HG02981 (cell line): ENCODE results near the gene FYN.

Source experiments
- ATAC-seq: cut with Tn5 transposase; IDR thresholded peaks from one replicate; pipeline ENCODE4 v1.9.1; 2021; ENCODE audit warnings: mild to moderate bottlenecking, moderate library complexity; ENCODE audit not compliant: unreplicated experiment

Gene FYN

DNA sequence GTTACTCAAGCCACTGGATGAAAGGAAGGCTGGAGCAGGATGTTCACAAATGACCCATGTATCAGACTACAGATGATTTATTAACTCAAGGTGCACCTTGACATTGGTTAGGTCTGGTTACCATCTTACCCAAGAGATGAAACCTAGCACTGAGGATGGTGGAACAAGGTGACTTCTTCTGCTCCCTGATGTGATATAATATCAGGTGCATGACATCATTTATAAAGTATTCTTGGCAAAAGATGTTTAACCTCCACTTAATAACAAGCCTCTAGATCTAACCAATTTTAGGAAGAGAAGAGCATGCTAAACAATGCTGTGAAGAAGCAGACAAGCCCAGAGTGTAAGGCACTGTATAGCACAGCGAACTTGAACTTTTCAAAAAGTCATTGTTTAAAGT is 100.9 kb downstream of the FYN start:
- ATAC-seq = no peak

DNA sequence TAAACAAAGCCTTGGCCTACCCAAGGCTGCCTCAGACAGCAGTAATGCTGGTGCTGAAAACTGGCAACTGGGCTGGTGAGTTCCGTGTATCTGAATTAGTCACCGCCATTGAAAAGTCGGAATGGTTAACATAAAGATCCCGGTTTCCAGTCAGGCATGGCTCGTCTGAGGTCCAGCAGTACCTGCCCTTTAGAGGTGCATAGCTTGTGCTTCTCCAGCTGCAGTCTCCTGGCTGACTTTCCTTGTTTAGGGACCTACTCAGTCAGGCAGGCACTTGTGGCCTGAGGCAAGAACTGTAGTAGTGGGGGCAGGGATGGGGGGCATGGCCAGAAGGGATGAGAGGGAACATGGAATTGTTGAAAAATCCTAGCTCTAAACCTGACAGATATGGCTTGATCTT is 101.6 kb downstream of the FYN start:
- no peak for ATAC-seq

DNA sequence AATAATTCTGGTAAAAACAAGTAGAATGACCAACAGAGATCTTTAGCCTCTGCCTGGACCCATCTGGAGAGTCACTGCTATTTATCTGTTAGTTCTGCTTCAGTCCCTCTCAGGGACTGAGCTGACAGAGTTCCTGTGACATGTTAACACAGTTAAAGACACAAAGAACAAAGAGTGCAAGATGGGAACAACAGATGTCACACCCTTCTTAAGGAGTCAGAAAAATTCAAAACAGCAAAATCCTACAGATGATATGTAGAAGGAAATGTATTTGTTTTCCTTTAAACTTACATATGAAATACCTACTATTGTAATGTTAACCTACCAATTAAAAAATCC is 102.2 kb downstream of the FYN start:
- no peak for ATAC-seq

DNA sequence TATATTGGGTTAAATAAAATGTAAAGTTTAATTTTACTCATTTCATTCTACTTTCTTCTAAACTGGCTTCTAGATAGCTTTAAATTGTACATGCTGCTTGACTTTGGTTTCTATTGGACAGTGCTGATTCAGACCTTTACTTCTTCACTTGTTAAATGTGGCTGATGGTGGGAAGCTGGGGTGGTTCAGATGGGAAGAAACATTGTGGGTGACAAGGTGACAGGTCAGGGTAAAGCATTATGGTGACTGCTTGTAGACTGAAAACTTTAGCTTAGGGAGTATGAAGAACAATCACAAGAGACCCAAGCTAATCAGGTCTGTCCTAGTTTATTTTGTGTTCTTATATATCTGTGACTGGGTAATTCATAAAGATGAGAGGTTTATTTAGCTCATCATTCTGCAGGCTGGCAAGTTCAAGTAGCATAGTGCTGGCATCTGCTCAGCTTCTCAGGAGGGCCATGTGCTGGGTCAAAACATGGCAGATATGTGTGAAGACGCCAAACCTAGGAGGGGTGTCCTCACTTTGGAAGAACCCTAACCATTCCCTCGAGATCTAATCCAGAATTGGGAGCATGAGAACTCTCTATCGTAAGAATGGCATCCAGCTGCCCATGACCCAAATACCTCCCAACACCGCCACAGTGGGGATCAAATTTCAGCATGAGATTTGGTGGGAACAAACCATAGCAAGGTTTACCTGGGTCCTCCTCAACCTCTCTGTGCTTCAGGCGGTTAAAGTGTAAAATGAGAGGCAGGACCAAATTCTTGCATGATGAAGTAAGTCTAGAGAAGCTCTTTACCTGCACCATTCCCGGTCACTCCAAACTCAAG is 102.8 kb downstream of the FYN start:
- no peak for ATAC-seq

DNA sequence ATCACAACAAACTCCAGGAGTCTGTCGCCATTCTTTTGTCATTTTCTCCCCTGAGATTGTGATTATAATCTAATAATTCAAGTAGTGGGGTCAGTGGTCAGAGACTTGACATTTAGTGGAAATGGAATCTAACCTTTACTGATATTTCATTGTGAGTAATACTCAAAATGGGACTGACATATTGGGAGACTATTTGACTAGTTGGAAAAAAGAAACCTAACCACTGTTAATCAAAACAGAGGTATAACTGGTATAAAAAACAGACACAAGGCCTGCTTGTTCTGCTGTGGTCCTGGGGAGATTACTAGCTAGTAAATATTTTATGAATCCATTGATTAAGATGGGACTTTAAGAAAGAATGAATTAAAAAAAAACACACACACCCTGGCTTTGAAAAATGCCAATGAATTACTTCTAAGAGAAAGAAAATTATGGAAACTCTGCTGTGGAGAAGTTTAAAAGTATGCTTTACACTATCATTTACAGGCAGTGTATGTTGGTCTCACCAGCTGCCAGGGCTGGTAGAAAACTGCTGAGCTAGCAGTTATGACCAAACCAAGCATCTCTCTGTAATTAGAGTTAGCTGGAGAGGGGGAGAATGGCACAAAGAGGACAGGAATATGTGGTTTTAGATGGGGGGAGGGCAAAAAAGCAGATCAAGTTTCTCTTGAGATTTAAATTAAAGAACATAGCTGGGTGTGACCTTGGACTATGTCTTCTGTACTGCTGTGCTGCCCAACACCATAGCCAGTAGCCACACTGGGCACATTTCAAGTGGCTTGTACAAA is 103.7 kb downstream of the FYN start:
- no peak for ATAC-seq

DNA sequence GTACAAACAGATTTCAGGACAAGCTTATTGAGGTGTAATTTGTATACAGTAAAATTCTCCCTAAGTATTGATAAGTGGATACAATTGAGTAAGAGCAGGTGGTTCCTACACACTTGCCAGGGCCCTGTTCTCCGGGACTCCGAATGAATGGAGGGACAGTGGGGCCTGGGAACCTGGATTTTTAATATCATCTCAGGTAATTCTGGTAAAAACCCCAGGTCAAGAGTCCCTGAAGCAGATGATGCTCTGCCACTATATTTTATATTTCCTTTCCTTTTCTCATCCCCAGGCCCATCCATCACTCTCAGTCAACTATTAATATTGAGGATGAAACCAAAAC is 104.9 kb downstream of the FYN start:
- no peak for ATAC-seq

DNA sequence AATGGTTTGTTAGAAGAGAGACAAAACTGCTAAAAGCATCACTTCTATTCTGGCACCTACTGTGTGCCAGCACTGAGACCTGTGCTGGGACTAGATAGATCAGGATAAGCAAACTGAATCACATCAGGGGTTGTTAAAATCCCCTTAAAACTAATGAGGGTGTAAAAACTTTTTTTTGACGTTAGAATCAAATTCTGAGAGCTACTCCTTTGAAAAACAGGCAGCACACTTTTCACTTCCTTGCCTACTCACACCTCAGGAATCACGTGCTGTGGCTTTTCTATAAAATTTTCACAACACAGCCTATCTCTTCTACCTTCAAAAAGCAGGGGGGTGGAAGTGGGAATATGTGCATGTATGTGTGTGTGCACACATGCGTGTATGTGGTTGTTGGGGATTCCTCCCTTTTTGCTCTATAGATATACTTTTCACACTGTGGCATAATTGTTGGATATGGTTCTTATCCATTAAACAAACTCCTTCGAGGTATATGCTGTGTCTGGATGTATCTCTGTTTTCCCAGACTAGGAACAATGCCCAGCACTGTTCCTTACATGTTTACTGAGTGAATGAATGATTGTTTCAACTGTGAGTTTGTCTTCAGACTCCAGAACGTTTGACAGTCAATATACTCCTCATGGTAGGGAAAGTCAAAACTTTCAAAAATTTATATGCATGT is 105.4 kb downstream of the FYN start:
- ATAC-seq = no peak

DNA sequence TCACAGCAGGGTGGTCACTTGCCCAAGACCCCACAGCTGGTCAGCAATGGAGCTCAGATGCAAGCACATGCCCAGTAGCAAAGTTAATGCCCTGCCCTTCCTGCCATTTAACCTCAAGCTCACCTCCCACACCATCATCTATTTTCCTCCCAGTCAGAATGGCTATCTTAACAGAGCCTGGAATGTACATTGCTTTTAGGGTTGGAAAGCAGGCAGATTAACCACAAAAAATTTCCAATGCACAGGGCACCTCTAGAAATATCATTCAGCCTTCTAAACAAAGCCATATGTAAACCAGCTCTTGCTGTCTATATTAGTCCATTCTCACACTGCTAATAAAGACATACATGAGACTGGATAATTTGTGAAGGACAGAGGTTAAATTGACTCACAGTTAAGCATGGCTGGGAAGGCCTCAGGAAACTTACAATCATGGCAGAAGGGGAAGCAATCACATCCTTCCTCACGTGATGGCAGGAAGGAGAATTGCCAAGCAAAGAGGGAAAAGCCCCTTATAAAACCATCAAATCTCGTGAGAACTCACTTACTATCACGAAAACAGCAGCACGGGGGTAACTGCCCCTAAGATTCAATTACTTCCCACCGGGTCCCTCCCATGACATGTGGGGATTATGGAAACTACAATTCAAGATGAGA is 106.9 kb downstream of the FYN start:
- no peak for ATAC-seq

DNA sequence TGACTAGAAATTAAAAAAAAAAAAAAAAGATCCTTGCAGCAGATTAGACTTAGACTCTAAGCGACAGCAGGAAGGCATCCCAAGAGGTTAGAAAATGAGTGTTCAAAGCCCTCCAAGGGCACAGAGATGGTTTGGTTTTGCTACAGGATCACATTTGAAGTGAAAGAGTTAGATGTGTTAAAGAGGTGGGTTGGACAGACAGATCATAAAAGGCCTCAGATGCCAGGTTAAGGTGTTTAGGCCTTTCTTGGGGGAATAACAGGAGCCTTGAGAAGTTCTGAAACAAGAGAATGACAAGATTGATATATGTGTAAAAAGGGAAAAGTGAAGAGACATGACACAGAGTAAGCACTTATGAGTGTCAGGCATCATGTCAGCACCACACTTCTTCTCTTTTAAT is 107.5 kb downstream of the FYN start:
- no peak for ATAC-seq

DNA sequence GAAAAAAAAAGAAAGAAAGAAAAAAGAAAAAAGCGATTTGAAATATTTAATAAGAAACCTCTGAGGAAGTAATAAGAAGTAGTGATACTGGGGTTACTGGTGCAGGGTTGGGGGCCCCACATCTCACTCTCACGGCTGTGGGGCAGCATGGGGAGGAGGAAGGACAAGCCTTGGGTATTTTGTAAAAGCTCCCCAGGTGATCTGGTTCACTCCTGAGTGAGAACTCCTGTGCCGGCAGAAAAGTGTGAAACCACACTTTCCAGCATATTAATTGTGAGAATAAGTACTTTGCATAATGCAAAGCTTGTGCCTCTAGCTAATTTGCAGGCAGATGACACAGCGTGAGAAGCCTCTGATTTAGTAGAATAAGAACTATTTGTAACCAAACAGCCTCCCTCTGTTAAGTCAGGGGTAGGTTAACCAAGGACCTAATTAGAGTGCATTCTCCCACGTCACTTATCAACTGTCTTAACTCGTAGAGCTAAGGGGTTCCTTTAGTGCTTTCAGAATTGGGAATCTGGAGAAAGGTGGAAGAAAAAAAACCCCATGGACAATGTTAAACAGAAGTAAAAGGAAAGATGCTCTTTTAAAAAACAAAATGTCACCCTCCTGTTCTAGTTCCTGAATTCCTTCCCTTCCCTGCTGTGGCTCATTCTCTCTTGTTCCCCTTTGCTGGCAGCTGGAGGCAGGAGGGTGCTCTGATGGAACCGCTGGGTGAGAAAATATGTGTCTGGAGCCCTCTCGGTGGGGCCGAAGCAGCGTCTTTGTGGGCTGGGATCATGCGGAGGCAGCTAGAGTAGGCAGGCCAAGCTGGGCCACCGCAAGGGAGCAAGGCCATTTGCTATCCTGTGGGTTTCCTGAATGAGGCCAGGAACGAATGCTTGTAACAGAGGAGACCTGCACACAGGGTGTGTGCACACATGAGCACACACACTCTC is 108.7 kb downstream of the FYN start:
- ATAC-seq = peak; percentile 67

DNA sequence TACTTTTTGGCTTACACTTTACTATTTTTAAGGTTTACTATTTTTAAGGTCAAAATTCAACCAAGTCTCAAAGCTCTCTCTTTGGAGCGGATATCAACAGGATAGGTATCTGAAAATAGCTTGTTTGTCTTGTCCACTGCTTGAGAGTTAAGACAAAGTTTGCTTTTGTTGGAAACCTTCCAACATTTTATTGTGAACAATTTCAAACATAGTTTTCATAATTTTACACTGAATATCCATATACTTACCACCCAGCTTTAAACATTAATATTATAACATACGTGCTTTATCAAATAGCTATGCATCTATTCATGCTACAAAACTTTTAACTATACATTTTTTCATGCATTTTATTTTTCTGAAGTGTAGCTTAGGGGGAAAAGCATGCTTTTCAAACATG is 109.9 kb downstream of the FYN start:
- no peak for ATAC-seq

DNA sequence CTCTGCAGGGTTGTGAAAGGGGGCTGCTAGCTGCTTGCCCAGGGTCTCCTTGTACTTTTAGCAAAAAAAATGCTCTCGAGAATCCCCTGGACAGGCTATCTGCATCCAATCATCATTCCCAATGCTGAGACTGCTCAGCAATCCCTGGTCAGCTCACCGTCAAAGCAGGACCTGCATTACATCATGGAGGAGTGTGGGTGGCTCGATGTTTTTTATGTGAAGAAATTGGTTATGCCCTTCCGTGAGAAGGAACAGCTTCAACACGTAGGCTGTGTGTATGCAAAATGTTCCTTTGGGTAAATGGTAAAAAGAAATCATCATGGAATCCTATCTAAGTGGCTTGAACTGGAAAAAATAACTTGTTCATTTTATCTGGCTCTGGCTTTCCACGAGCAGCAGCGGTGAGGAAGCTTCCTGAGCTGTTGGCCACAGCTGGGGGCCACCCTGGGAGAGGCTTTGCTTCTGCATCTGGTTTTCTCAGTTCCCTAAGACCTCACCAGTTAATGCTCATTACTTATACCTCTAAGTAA is 111.4 kb downstream of the FYN start:
- no peak for ATAC-seq

DNA sequence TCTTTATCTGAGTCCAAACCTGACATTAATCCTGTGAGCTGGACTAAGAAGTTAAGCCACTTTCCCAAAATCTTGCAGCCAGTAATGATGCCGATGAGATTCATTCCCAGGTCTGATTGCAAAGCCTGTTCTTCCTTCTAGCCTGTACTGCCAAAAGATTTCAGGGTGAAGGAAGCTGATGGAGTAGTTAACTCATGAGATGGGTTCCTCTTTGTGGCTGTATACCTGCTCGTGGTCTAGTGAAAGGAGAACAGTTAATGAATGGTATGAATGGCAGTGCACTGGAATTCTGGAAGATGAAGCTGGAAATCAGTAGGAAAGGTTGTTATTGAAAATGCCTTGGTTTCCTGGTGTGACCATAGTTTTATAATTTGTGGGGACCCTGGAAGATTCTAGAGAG is 112.0 kb downstream of the FYN start:
- ATAC-seq = no peak

DNA sequence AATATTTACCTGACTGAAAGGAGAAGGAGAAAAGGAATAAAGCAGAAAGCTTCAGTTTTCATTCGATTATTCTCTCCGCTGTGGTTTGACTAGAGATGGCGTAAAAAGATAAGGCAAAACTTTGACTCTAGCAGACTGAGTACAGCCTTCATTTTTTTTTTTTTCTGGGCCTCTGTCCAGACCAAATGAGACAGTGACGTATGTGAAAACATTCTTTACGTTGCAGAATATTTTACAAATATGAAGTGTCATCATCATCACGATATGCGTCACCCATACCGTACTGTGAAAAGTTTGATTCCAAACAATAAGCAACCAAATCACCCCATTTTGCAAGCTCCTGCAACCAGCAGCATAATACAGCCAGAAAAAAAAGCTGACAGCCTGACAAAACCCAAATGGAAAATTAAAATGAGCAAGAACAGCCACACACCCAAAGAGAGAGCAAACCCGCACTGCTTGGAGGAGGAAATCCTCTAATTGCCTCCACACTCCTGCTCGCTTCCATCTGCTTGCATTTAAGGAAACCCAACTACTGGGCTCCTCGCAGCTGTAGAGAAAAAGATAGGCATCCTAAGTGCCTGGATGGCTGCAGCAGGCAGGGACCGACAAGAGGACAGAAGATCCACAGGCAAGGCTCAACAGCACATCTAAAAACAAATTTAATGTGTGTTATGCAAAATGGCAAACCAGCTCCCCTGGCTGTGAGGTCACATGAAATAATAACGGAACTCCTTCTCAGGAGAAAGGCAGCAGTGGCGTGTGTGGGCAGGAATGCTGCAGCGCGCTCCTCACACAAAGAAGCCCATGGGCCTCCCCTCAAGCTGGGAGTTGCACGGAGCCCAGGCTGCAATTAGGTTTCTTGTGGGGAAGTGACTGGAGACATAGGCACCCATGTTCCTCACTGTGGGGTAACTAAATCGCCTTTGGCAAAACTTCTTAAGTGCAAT is 113.1 kb downstream of the FYN start:
- no peak for ATAC-seq

DNA sequence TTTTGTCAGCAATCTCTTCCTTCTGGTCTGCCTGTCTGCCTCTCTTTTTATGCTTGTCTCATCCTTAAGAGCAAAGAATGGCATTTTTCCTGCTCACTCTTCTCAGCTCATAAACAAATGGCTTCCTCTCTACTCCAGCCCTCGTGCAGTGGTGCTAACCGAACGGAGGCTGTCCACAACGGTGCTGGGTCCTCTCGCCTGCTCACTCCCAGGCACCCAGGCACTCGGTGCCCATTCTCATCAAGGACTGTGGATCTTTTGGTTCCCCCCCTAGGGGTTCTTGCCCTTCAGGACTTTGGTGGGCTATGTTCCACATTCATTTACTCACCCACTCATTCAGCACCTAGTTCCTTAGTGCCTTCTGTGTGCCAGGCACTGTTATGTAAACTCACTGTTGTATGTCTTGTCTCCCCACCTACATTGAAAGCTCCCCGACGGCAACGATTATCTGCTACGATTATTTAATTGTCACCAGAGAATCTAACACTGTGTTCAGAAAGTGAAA is 113.9 kb downstream of the FYN start:
- no peak for ATAC-seq

DNA sequence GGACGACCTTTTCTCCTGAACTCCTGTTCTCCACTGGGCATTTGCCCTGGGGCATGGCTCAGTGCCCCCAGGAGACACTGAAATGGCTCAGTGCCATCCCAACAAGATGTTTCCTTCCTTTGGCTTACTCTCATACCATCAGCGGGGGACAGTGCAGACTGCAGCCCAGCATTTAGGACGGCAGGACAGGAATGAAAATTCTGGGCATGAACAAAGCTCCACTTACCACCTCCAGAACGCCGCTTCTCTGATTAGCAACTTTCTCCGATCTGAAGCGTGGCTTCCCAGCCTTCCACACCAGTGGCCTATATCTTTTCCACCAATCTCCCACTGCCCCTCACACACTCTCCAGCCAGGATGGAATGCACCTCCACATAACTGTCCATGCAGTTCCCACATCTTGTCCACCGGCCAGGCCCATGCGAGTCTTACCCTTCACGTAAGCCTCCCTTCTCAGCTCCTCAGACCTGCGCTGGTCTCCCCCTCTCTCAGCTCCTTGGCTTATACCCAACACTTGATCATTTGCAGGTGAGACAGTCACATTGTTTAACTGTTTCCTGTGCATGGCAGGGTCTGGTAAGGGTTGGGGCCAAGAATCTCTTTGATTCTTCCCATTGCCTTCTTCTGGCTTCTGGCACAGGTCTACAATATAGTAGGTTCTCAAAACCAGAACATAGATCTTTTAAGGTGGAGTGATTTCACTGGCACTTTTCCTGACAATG is 114.5 kb downstream of the FYN start:
- ATAC-seq = no peak

DNA sequence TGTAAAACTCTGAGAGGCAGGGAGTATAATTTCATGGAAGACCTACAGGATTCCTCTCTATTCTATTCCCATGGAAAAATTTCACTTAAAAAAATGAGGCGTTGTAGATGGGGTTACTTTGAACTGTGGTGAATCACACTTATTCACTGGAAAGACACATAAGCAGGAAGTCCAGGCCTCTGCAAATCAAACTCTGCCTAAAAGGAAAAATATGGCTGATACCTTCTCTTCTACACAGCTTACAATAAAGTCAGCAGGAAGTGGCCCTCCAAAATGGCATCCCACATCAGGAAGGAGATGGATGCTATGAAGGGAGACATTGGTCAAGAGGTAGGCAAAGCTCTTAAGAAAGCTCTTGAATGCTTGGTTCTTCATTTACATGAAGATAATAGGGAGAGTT is 115.9 kb downstream of the FYN start:
- no peak for ATAC-seq

DNA sequence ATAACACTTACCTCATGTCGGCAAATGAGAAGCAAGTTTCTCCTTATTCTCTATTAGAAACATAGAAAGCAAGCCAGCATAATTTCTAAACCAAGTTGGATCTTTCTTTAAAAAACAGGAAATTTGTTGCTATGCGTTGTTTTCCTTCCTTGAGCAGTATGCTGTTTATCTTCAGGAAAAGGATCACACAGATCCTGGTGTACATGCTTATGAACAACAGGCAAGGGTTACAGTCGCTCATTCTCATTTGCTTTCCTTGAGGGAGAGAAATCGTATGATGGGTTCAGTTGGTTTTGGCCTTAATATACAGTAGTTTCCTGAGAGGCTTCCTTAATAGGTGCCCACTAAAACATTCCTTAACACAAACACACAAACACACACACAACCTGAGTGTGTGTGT is 118.8 kb downstream of the FYN start:
- ATAC-seq = no peak
